ENCODE measurements around the gene SMOC1. TPM values are rescaled to one million over a fixed set of nuclear protein-coding genes. Genes with fewer than 3 reads are reported as not detected.

Gene SMOC1
- total and polyA plus RNA-seq, 2 of the 8 experiments (the other 6 are each of a cell fraction or from before 2014, with no cell fraction given): 1.6 to 2.4 TPM

- WGBS, 2 experiments (ENCODE audit: extremely low coverage in 1 of 2, insufficient coverage in 1 of 2, insufficient read length in 1 of 2, insufficient replicate concordance in 2 of 2, low coverage in 1 of 2, low lambda C conversion rate in 2 of 2, missing lambda C conversion rate in 1 of 2): 79% methylated on average over 3 of the region's 3 CpGs; no CpG with 5 or more reads in 1 of the 2 experiments
- Histone ChIP-seq H2BK20ac (ENCODE audit: low read length) (no peak overlapping the region), H4K91ac (replicated peaks; ENCODE audit: insufficient read length, low read length) (no peak overlapping the region), H2AFZ (ENCODE audit: low read length) (no peak overlapping the region), H3K56ac (replicated peaks; ENCODE audit: insufficient read length, low read depth, low read length) (no peak overlapping the region), H2BK12ac (ENCODE audit: low read depth, low read length) (no peak overlapping the region), H3K36me3 (ENCODE audit: control insufficient read depth in 2 of 4, insufficient read depth in 4 of 4, low read length in 3 of 4) (no peaks in the 10 kb centered on the region), H3K4me1 (replicated peaks in 1 of 4; ENCODE audit: control insufficient read depth in 3 of 4, insufficient read depth in 4 of 4, low read length in 3 of 4) (no peaks in the 10 kb centered on the region), H3K4ac (replicated peaks; ENCODE audit: insufficient read length, low read depth, low read length) (no peak overlapping the region), H3K27me3 (replicated peaks in 1 of 4; ENCODE audit: control insufficient read depth in 3 of 4, extremely low read depth in 1 of 4, insufficient read depth in 3 of 4, low read length in 3 of 4) (no peaks in the 10 kb centered on the region), H3K4me2 (ENCODE audit: insufficient read depth in 1 of 2, low read depth in 2 of 2, low read length in 2 of 2) (no peak overlapping the region), H3K27ac (ENCODE audit: low read depth, low read length) (no peak overlapping the region), H4K8ac (ENCODE audit: extremely low read depth, insufficient read depth, low read length) (no peak overlapping the region), H2BK15ac (ENCODE audit: low read length) (no peak overlapping the region), H3K9ac (replicated peaks in 1 of 4; ENCODE audit: extremely low read depth in 1 of 4, low read depth in 3 of 4, low read length in 3 of 4) (no peak overlapping the region), H3K18ac (ENCODE audit: extremely low read depth, low read length) (no peak overlapping the region), H3K23ac (ENCODE audit: insufficient read length) (no peak overlapping the region), H4K20me1 (replicated peaks in 1 of 2; ENCODE audit: control insufficient read depth in 1 of 2, insufficient read depth in 2 of 2, low read length in 2 of 2) (no peaks in the 10 kb centered on the region), H3K9me3 (ENCODE audit: insufficient read depth in 2 of 2, low read depth in 1 of 2, low read length in 1 of 2) (no peaks in the 10 kb centered on the region), H2BK120ac (replicated peaks; ENCODE audit: low read depth, low read length) (no peak overlapping the region), H4K5ac (ENCODE audit: insufficient read length, low read depth, low read length) (no peak overlapping the region), H3K79me1 (ENCODE audit: low read depth, low read length) (no peaks in the 10 kb centered on the region), H2AK5ac (ENCODE audit: low read depth, low read length) (no peak overlapping the region), H3K79me2 (ENCODE audit: control insufficient read depth in 1 of 2, insufficient read depth in 2 of 2, low read length in 2 of 2) (no peaks in the 10 kb centered on the region), H3K4me3 (ENCODE audit: extremely low read depth in 1 of 4, insufficient read depth in 2 of 4, low read depth in 3 of 4, low read length in 4 of 4) (no peak overlapping the region), H3K14ac (ENCODE audit: insufficient read length) (no peak overlapping the region), H3K23me2 (ENCODE audit: low read depth, low read length) (no peaks in the 10 kb centered on the region), H2BK5ac (ENCODE audit: low read depth, low read length) (no peak overlapping the region)
- ChIA-PET POLR2A (ENCODE audit: partially characterized antibody) (interaction anchor here (1.2 kb wide), 1 partner anchor 19 kb away, joined by 3 read pairs; no protein-coding TSS in a partner anchor), CTCF (ENCODE audit: partially characterized antibody) (interaction anchor here (0.9 to 1.8 kb wide), 9 partner anchors 8 to 115 kb away, joined by 3 to 5 read pairs (median 4); no protein-coding TSS in a partner anchor)
- DNase-seq (ENCODE audit: low read depth in 1 of 2, low spot score in 2 of 2) (no peak), FAIRE-seq (no peak)
- TF ChIP-seq MAFK (IDR thresholded peaks at IDR 0.05; ENCODE audit: low read depth, low read length) (no peak), SRF (IDR thresholded peaks at IDR 0.05; ENCODE audit: low read depth, low read length) (no peak)
Observed at GRCh38 chr14:69959136-69959535, 79.9 kb downstream of the SMOC1 start.

Measured in H1 (cell line).